ENCODE data around the gene INMT. TPM values are rescaled to one million over a fixed set of nuclear protein-coding genes. Genes with fewer than 3 reads are reported as not detected.

Gene INMT
- total RNA-seq, 1 experiment from 2014 or later = 0.06 TPM

Other genes starting within 250 kb of the INMT start
- 153 and 195 TPM in 2 replicates for gene GGCT, start 247.3 kb upstream of the INMT start, total RNA-seq (2014; rRNA removed; shearing (Covaris generic))
- gene GARS1, start 157.3 kb upstream of the INMT start, total RNA-seq (2014; rRNA removed; shearing (Covaris generic)) = 150 and 222 TPM in 2 replicates
- gene CRHR2, start 69.7 kb upstream of the INMT start, total RNA-seq (2014; rRNA removed; shearing (Covaris generic)) = not detected in 2 replicates
- gene MINDY4, start 19.3 kb downstream of the INMT start, total RNA-seq (2014; rRNA removed; shearing (Covaris generic)) = 10.3 and 12.1 TPM in 2 replicates
- 1.0 and 1.6 TPM in 2 replicates for gene AQP1, start 159.7 kb downstream of the INMT start, total RNA-seq (2014; rRNA removed; shearing (Covaris generic))
- not detected in 2 replicates for gene GHRHR, start 211.8 kb downstream of the INMT start, total RNA-seq (2014; rRNA removed; shearing (Covaris generic))